ENCODE measurements around the gene POLD4.

Gene POLD4

GRCh38 chr11:67387518-67387917 is 34.2 kb upstream of the POLD4 start:
- DNase-seq: no peak

GRCh38 chr11:67387069-67387468 is 33.7 kb upstream of the POLD4 start:
- no peak for DNase-seq

- DNase-seq: peak in 8 of 14 donors; percentile 18 to 64 (median 32)
Measured at GRCh38 chr11:67384851-67385366, 31.6 kb upstream of the POLD4 start.

- DNase-seq: peak in 12 of 14 donors; percentile 19 to 78 (median 54)
Measured at GRCh38 chr11:67382276-67383136, 29.2 kb upstream of the POLD4 start.

- DNase-seq: no peak
Measured at GRCh38 chr11:67381244-67381972, 28.1 kb upstream of the POLD4 start.

- DNase-seq: peak in 1 of 14 donors; percentile 26
Measured at GRCh38 chr11:67379061-67380058, 26.0 kb upstream of the POLD4 start.

- DNase-seq: no peak
Measured at GRCh38 chr11:67378544-67378943, 25.2 kb upstream of the POLD4 start.

- DNase-seq: no peak
Measured at GRCh38 chr11:67376873-67377808, 23.8 kb upstream of the POLD4 start.

- no peak for DNase-seq
Measured at GRCh38 chr11:67376063-67376820, 22.9 kb upstream of the POLD4 start.

- DNase-seq: no peak
Measured at GRCh38 chr11:67375320-67376055, 22.1 kb upstream of the POLD4 start.

GRCh38 chr11:67374571-67375281 is 21.4 kb upstream of the POLD4 start:
- no peak for DNase-seq

- peak in 8 of 14 donors; percentile 26 to 87 (median 47) for DNase-seq
Measured at GRCh38 chr11:67373648-67374570, 20.6 kb upstream of the POLD4 start.

- DNase-seq: peak in 3 of 14 donors; percentile 33 to 42 (median 35)
Measured at GRCh38 chr11:67372993-67373647, 19.8 kb upstream of the POLD4 start, which contains the start of gene CLCF1. TSS of gene CLCF1 (minus strand) at chr11:67373598. CDS start at chr11:67373539, 59 bp downstream.

GRCh38 chr11:67372321-67372992 is 19.1 kb upstream of the POLD4 start:
- DNase-seq: peak in 1 of 14 donors; percentile 43

- DNase-seq: no peak
Measured at GRCh38 chr11:67371911-67372320, 18.6 kb upstream of the POLD4 start.
